Activated naive CD4-positive, alpha-beta T cell treated with anti-CD3 and anti-CD28 coated beads, Interleukin-2, amount 50 U/mL, for 72 hours (primary cell): ENCODE results near the gene CAVIN4. TPM values are rescaled to one million over a fixed set of nuclear protein-coding genes. Genes with fewer than 3 reads are reported as not detected.
A peak's percentile ranks its signal among the peaks of the same experiment; 100 is the strongest.

Source experiments
- ATAC-seq, 2 donors: fragments of 150-1000 bp; cut with Tn5 transposase; 2 replicates each; pipeline ENCODE4 v1.10.0; 2021; ENCODE audit warnings: mild to moderate bottlenecking in 2 of 2, moderate library complexity in 2 of 2
- DNase-seq, 2 donors: peaks; one replicate each; pipeline ENCODE4 v3.0.0; 2021 to 2022; ENCODE audit warnings: low spot score in 2 of 2
- H3K27ac Mint-ChIP-seq, 2 donors: one replicate each; pipeline ENCODE4 v1.8.0; 2022; ENCODE audit warnings: mild to moderate bottlenecking in 2 of 2, mixed read lengths in 2 of 2
- H3K36me3 Mint-ChIP-seq, 2 donors: one replicate each; pipeline ENCODE4 v1.8.0; 2022; ENCODE audit warnings: mixed read lengths in 2 of 2
- H3K9me3 Mint-ChIP-seq, 2 donors: one replicate each; pipeline ENCODE4 v1.8.0; 2022; ENCODE audit warnings: mixed read lengths in 2 of 2
- total RNA-seq, 2 donors: library from RNA; stranded (reverse); gene quantifications; one replicate each; pipeline ENCODE4 v1.2.3, GENCODE V29; 2022

The CAVIN4 gene, protein sequence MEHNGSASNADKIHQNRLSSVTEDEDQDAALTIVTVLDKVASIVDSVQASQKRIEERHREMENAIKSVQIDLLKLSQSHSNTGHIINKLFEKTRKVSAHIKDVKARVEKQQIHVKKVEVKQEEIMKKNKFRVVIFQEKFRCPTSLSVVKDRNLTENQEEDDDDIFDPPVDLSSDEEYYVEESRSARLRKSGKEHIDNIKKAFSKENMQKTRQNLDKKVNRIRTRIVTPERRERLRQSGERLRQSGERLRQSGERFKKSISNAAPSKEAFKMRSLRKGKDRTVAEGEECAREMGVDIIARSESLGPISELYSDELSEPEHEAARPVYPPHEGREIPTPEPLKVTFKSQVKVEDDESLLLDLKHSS
- total RNA-seq, result under 1 TPM; 0.14 to 0.21 TPM

- no peaks in the 10 kb centered on the region for H3K36me3 Mint-ChIP-seq
- ATAC-seq (no peak), DNase-seq (no peak)
- no peak within 1 kb of the TSS for H3K27ac Mint-ChIP-seq
- no peaks in the 10 kb centered on the region for H3K9me3 Mint-ChIP-seq
These were observed at the start of gene CAVIN4 for GRCh38 chr9:100577776-100578448. CAVIN4 (plus strand) TSS chr9:100578079; CDS start chr9:100578144, 65 bp downstream.

DNA sequence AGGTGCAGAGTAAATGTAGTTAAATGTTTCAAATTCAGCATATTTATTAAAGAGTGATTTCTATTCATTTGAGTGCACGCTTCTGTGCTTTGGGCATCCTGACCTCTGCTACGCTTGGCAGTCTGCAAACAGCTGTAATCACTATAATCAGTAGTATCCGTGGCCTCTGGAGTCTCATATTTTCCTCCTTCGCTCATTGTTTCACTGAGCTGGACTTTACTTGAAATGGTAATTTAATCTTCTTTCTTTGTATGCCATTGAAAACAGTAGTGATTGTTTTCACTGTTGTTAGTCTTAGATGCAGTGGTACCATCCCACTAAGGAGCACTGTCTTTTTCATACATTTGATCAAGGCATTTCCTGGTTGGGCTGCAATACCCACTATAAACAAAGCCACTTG lies 43.5 kb upstream of the CAVIN4 start:
- DNase-seq (no peak), ATAC-seq (no peak)
- Mint-ChIP-seq H3K27ac (no peak overlapping the region), H3K36me3 (no peaks in the 10 kb centered on the region), H3K9me3 (no peaks in the 10 kb centered on the region)

GRCh38 chr9:100540327-100540726 lies 37.6 kb upstream of the CAVIN4 start:
- ATAC-seq, result no peak
- Mint-ChIP-seq H3K27ac (no peak overlapping the region), H3K9me3 (peaks cover 0 to 7% of the 10 kb centered on the region in 2 donors), H3K36me3 (peaks cover 0 to 7% of the 10 kb centered on the region in 2 donors)
- DNase-seq, result no peak

DNA sequence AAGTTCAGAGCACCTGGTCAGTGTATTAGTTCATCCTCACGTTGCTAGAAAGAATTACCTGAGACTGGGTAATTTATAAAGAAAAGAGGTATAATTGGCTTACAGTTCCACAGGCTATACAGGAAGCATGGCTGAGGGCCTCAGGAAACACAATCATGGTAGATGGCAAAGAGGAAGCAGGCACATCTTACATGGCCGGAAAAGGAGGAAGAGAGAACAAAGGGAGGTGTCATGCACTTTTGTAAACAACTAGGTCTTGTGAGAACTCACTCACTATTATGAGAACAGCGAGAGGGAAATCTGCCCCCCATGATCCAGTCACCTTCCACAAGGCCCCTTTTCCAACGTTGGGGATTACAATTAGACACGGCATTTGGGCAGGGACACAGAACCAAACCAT lies 28.8 kb upstream of the CAVIN4 start:
- Mint-ChIP-seq H3K36me3 (peaks cover 4 to 6% of the 10 kb centered on the region in 2 donors), H3K9me3 (peaks cover 7 to 9% of the 10 kb centered on the region in 2 donors), H3K27ac (no peak overlapping the region)
- no peak for ATAC-seq
- no peak for DNase-seq

DNA sequence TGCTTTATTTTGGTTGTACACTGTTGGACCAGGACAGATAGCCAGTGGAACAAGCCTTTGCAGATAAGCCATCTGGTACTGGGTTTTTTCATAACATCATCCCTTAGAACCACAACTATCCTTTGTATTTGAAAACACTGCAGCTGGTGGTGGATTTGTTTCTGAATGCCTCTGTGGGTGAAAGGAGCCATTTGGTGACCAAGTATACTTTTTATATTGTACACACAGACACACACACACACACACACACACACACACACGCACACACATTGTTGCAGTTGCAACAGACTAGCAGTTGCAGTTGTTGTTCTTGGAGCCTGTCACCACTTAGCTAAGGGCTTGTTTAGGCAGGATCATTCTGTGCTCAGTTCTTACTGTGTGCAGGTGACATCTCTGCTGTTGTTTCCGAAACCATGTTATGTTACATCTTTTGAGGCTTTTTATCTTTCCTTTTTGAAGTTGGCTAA lies 22.9 kb upstream of the CAVIN4 start:
- H3K27ac Mint-ChIP-seq, result no peak overlapping the region

DNA sequence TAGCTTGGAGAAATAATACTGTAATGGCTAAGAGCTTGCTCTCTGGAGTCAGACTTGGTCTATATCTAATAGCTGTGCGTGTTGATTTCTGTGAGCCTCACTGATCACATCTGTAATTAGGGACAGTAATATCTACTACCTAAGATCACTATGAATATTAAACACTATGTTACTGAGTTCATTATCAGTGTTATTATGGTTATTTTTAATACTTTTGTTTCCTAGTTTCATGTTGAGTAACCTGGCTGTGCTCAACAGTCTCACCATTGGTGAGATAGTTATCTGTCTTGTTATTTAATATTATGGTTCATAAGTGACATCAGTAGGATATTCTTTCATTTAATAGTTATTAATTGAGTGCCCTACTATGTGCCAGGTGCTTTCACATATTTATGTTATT lies 22.4 kb upstream of the CAVIN4 start:
- ATAC-seq (no peak), DNase-seq (no peak)
- Mint-ChIP-seq H3K27ac (no peak overlapping the region), H3K36me3 (no peaks in the 10 kb centered on the region), H3K9me3 (no peaks in the 10 kb centered on the region)

More for the DNA sequence above, 22.9 kb upstream of the CAVIN4 start:
- DNase-seq (no peak), ATAC-seq (no peak)
- Mint-ChIP-seq H3K36me3 (no peaks in the 10 kb centered on the region), H3K9me3 (no peaks in the 10 kb centered on the region)

DNA sequence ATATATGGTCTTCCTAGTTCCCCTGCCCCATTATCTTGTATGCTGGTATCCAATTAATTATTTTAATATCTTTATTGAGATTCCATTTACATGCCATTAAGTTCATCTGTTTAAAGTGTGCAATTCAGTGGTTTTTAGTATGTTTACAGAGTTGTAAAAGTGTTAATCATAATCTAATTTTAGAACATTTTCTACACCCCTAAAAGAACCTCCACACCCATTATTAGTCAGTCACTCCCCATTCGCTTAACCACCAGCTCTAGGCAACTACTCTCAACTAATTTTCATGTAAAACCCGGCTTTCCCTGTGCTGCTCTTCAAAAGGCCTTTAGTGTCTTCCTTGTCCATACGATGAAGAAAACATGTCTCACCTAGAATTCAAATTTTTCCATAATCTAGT lies 20.8 kb upstream of the CAVIN4 start:
- H3K36me3 Mint-ChIP-seq, result no peaks in the 10 kb centered on the region
- no peak overlapping the region for H3K27ac Mint-ChIP-seq
- no peak for DNase-seq
- no peaks in the 10 kb centered on the region for H3K9me3 Mint-ChIP-seq
- no peak for ATAC-seq

- no peak overlapping the region for H3K27ac Mint-ChIP-seq
- DNase-seq (no peak), ATAC-seq (peak in 1 of 2 donors; percentile 26)
- no peaks in the 10 kb centered on the region for H3K9me3 Mint-ChIP-seq
- H3K36me3 Mint-ChIP-seq, result no peaks in the 10 kb centered on the region
These were observed 16.6 kb upstream of the CAVIN4 start for GRCh38 chr9:100561256-100561655.

DNA sequence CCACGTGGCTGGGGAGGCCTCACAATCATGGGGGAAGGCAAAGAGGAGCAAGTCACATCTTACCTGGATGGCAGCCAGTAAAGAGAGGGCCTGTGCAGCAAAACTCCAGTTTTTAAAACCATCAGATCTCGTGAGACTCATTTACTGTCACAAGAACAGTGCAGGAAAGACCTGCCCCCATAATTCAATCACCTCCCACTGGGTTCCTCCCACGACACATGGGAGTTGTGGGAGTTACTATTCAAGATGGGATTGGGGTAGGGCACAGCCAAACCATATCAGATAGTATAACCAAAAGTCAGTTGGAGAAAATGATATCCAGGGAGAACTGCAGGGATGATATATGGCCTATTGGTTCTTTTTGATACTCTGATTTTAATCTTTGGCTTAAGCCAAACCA lies 10.0 kb upstream of the CAVIN4 start:
- ATAC-seq, result no peak
- Mint-ChIP-seq H3K9me3 (no peaks in the 10 kb centered on the region), H3K27ac (no peak overlapping the region), H3K36me3 (no peaks in the 10 kb centered on the region)
- DNase-seq, result no peak

DNA sequence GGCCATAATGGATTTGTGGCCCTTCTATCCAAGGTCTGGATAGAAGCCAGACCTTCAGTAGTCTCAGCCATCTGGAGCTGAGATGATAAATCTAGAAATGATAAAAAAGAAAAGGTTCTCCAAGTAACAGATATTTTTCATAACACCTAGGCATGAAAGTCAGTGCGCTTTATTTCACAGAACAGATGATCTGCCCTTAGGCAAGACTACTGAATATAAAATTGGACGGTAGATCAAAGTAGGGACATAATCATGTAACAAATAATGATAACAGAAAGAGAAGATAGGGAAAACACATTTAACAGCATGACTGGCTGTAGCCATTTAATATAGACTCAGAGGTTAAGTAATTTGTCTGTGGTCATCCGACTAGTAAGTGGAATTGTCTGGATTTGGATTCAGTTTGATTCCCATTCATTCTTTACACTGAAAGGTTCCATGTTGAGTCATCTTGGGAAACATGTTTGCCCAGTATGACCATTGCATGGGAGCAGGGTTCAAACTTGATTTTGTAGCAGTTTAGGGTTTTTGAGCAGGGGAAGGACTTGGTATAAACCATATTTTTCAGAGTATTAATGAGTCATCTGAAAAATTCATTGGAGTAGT lies 4.1 kb upstream of the CAVIN4 start:
- no peak for DNase-seq
- no peak for ATAC-seq
- Mint-ChIP-seq H3K36me3 (no peaks in the 10 kb centered on the region), H3K9me3 (no peaks in the 10 kb centered on the region), H3K27ac (no peak overlapping the region)

- Mint-ChIP-seq H3K9me3 (no peaks in the 10 kb centered on the region), H3K27ac (no peak overlapping the region), H3K36me3 (no peaks in the 10 kb centered on the region)
- no peak for DNase-seq
- ATAC-seq, result no peak
These were observed 2.9 kb upstream of the CAVIN4 start for GRCh38 chr9:100575006-100575405.

GRCh38 chr9:100575765-100576386 lies 2.0 kb upstream of the CAVIN4 start:
- H3K9me3 Mint-ChIP-seq, result no peaks in the 10 kb centered on the region
- H3K27ac Mint-ChIP-seq, result no peak overlapping the region
- no peaks in the 10 kb centered on the region for H3K36me3 Mint-ChIP-seq
- ATAC-seq, result no peak
- DNase-seq, result no peak

GRCh38 chr9:100578610-100579009 lies 731 bp downstream of the CAVIN4 start:
- DNase-seq (no peak), ATAC-seq (no peak)
- no peaks in the 10 kb centered on the region for H3K9me3 Mint-ChIP-seq
- no peak overlapping the region for H3K27ac Mint-ChIP-seq
- no peaks in the 10 kb centered on the region for H3K36me3 Mint-ChIP-seq

- ATAC-seq, result no peak
- Mint-ChIP-seq H3K9me3 (no peaks in the 10 kb centered on the region), H3K36me3 (no peaks in the 10 kb centered on the region), H3K27ac (no peak overlapping the region)
- no peak for DNase-seq
These were observed 1.8 kb downstream of the CAVIN4 start for GRCh38 chr9:100579665-100580064.

GRCh38 chr9:100580257-100580656 lies 2.4 kb downstream of the CAVIN4 start:
- Mint-ChIP-seq H3K36me3 (no peaks in the 10 kb centered on the region), H3K27ac (no peak overlapping the region), H3K9me3 (no peaks in the 10 kb centered on the region)
- DNase-seq, result no peak
- ATAC-seq, result no peak

GRCh38 chr9:100581081-100581480 lies 3.2 kb downstream of the CAVIN4 start:
- no peak overlapping the region for H3K27ac Mint-ChIP-seq
- ATAC-seq, result no peak
- no peak for DNase-seq
- H3K9me3 Mint-ChIP-seq, result no peaks in the 10 kb centered on the region
- no peaks in the 10 kb centered on the region for H3K36me3 Mint-ChIP-seq

- no peaks in the 10 kb centered on the region for H3K36me3 Mint-ChIP-seq
- H3K27ac Mint-ChIP-seq, result no peak overlapping the region
- no peaks in the 10 kb centered on the region for H3K9me3 Mint-ChIP-seq
- no peak for ATAC-seq
- DNase-seq, result no peak
These were observed 3.8 kb downstream of the CAVIN4 start for GRCh38 chr9:100581661-100582060.
